WI38 (cell line): ENCODE data around the gene ZNF609.
"Not testable (repeated sequence)": the region's sequence is repeated elsewhere in the genome, so short reads cannot be mapped to it uniquely, and the experiment has no call there.

Experiments used
- H3K4me3 ChIP-seq: 2 replicates; pipeline ENCODE4 v1.5.1; 2011; ENCODE audit warnings: low read depth, mild to moderate bottlenecking, control low read depth, low read length
- TF ChIP-seq, protein P1 (sequence below): IDR thresholded peaks from 2 replicates; pipeline ENCODE4 v1.5.1; 2012; ENCODE audit warnings: low read depth, mild to moderate bottlenecking, control low read depth, low read length

ZNF609 gene

DNA sequence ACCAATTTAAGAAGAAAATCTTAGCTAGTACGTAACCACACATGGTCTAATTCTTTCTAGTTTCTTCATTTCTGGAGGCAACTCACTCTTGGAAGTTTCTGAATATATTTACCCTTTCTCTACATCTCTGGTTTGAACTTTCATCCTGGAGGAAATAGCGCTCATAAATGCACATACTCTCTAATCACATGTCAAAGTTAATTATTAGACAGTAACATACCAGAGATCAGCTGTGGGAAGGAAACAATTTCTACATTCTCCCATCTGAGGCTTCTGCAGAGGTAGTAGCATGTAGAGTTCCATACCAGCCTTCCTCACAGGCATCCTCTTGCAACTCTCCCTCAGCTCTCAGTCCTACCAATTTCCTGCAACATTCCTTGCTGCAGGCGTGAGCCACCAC is 182.5 kb downstream of the ZNF609 start:
- TF ChIP-seq, protein P1, sequence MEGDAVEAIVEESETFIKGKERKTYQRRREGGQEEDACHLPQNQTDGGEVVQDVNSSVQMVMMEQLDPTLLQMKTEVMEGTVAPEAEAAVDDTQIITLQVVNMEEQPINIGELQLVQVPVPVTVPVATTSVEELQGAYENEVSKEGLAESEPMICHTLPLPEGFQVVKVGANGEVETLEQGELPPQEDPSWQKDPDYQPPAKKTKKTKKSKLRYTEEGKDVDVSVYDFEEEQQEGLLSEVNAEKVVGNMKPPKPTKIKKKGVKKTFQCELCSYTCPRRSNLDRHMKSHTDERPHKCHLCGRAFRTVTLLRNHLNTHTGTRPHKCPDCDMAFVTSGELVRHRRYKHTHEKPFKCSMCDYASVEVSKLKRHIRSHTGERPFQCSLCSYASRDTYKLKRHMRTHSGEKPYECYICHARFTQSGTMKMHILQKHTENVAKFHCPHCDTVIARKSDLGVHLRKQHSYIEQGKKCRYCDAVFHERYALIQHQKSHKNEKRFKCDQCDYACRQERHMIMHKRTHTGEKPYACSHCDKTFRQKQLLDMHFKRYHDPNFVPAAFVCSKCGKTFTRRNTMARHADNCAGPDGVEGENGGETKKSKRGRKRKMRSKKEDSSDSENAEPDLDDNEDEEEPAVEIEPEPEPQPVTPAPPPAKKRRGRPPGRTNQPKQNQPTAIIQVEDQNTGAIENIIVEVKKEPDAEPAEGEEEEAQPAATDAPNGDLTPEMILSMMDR: no peak
- no peak overlapping the region for H3K4me3 ChIP-seq

GRCh38 chr15:64643685-64644084 is 183.3 kb downstream of the ZNF609 start:
- TF ChIP-seq, protein P1: no peak
- no peak overlapping the region for H3K4me3 ChIP-seq

- not testable (repeated sequence) for H3K4me3 ChIP-seq
Measured at GRCh38 chr15:64644811-64645210, 184.4 kb downstream of the ZNF609 start.

GRCh38 chr15:64645995-64646394 is 185.6 kb downstream of the ZNF609 start:
- TF ChIP-seq, protein P1: no peak
- H3K4me3 ChIP-seq: no peak overlapping the region

DNA sequence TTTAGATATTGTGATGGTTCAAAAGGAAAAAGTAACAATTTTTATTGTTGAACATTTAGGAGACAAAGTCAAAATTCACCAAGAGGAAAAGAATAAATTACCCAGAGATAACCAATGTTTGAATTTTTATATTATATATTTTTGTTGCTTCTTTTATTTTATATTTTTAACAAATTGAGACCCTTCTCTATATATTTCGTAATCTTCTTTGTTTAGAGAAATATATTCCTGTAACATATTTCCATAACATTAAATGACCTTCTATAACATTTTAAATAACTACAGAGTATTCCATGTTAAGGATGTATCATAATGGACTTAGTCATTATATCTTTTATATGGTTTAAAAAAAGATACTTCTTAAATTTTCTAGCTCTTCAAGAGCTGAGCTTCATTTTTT is 187.0 kb downstream of the ZNF609 start:
- no peak overlapping the region for H3K4me3 ChIP-seq
- TF ChIP-seq, protein P1: no peak

DNA sequence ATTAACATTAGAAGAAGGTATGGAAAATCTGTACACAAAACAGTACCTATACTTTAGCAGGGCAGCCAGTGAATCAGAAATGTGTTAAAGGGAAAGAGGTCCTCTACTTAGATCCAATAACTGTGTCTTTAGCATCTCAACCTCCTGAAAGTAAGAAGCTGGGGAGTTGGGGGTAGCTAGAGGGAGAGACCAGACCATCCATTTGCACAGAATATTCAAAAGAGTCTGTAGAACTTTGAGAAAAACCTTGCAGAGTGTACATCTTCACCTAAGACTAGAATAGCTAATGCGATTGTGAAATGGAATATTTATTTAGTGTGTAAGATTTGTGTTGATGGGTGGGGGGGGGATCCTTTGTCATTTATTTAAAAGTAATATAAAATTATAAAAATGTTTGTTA is 190.2 kb downstream of the ZNF609 start:
- no peak overlapping the region for H3K4me3 ChIP-seq
- TF ChIP-seq, protein P1: no peak

GRCh38 chr15:64651601-64652191 is 191.3 kb downstream of the ZNF609 start:
- TF ChIP-seq, protein P1: no peak
- H3K4me3 ChIP-seq: no peak overlapping the region

DNA sequence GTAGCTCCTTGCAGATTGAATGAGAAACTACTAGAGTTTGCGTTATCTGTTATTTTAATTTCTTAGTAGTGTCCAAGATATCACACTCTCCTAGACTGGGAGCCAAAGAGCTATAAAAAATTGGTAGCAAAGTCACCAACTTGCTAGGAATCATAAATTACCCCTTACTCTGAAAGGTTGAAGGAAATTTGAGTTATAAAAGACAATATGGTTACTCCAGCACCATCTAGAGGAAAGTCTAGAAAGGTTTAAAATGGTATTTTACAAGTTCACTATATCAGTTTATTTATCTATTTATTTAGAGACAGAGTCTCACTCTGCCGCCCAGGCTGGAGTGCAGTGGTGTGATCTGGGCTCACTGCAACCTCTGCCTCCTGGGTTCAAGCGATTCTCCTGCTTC is 193.4 kb downstream of the ZNF609 start:
- no peak overlapping the region for H3K4me3 ChIP-seq

More for the DNA sequence above, 193.4 kb downstream of the ZNF609 start:
- TF ChIP-seq, protein P1: peak; percentile 20; the same call in 1 of the 2 replicates
